Muscle layer of colon (tissue), 2 donors: ENCODE measurements around the gene SLIT3.

ENCODE experiments used
- H3K27ac ChIP-seq: one replicate; pipeline ENCODE4 v1.7.0; 2013; ENCODE audit warnings: low read depth, mild to moderate bottlenecking, low read length, moderate library complexity
- H3K27me3 ChIP-seq, 2 donors: one replicate each; pipeline ENCODE4 v1.7.0; 2013; ENCODE audit warnings: low read length in 2 of 2, mild to moderate bottlenecking in 2 of 2; ENCODE audit not compliant: insufficient read depth in 2 of 2, control insufficient read depth in 1 of 2
- H3K36me3 ChIP-seq: one replicate; pipeline ENCODE4 v1.7.0; 2013; ENCODE audit warnings: mild to moderate bottlenecking, low read length; ENCODE audit not compliant: insufficient read depth
- H3K4me1 ChIP-seq: one replicate; pipeline ENCODE4 v1.7.0; 2013; ENCODE audit warnings: mild to moderate bottlenecking, low read length; ENCODE audit not compliant: insufficient read depth
- H3K4me3 ChIP-seq, 2 donors: one replicate each; pipeline ENCODE4 v1.7.0; 2013; ENCODE audit warnings: low read length in 2 of 2, low read depth in 1 of 2, mild to moderate bottlenecking in 1 of 2, moderate library complexity in 1 of 2
- H3K9ac ChIP-seq: one replicate; pipeline ENCODE4 v1.7.0; 2013; ENCODE audit warnings: low read length
- H3K9me3 ChIP-seq: one replicate; pipeline ENCODE4 v1.7.0; 2013; ENCODE audit warnings: mild to moderate bottlenecking, low read length
- donor health status: abdominal sarcoma.
- donor health status: Adenocarcinoma of cecum.

Gene SLIT3

DNA sequence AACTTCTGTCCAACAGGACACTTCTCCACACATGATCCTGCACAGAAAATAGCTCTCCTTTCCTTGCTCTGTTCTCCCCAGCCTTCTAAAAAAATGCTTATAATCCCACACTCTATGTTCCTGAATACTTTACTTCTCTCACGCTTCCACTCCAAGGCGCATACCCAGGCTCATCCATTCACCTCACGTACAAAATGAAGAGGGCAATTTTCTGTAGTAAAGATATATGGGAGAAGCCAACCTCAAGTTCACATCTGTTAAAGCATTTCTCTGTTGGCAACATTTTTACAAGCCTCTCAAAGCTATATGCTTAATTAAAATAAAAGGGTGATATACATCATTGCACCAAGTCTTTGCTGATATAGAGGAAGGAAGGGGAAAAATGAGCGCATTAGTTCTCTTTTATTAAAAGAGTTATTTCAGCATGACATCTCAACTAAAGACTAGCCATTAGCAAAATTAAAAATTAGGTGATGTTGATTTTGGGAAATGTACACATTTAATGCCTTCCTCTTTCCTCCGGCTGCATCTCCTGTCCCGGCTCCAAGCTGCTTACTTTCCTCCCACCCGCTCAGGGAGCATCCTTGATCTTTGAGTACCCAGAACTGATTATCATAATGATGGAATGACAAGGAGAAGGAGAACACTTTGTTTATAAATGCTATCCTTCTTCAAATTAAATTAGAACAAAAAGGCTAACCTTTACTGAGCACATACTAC, 379.6 kb downstream of the SLIT3 start:
- H3K27ac ChIP-seq: no peak overlapping the region
- H3K36me3 ChIP-seq: no peaks in the 10 kb centered on the region
- no peaks in the 10 kb centered on the region for H3K27me3 ChIP-seq
- no peak overlapping the region for H3K9ac ChIP-seq
- H3K9me3 ChIP-seq: no peaks in the 10 kb centered on the region
- H3K4me3 ChIP-seq: no peak overlapping the region
- H3K4me1 ChIP-seq: no peaks in the 10 kb centered on the region

DNA sequence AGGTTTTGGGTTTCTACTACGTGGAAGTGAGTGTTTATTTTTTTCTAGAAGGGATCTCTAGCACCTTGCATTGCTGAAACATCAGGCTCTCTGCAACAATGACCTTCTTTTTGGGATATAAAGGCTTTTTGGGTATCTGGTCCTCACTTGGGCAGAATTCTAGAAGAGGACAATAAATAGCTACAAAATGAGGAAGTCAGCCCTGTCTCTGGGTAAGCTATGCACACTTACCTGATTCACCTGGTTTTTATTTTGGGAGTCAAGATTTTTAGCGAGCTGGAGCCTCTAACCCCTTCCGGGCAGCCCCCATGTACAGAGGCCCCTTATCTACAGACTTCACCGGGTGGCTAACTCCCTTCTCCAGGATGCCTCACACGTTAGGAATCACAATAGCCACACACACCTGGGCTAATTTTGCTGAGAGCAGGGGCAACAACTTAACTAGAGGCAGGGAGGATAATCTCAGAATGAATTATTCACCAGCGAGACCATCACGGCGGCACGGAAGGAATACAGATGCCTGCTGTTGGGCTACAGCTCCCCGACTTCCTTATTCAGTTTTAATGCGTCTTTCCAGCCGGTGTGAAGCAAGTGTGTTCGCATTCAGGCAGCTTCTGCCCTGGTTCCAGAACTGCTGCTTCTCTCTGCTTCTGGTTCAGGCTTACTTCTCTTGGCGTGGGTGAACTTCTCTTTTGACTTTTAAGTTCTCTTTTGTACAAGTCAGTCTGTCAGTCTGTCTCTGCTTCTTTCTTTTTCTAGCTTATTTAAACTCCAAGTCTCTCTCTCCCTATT, 380.7 kb downstream of the SLIT3 start:
- H3K4me1 ChIP-seq: no peaks in the 10 kb centered on the region
- no peak overlapping the region for H3K27ac ChIP-seq
- H3K4me3 ChIP-seq: no peak overlapping the region

GRCh38 chr5:168917947-168918600, 382.9 kb downstream of the SLIT3 start:
- no peak overlapping the region for H3K4me3 ChIP-seq
- no peaks in the 10 kb centered on the region for H3K9me3 ChIP-seq
- no peak overlapping the region for H3K27ac ChIP-seq
- H3K27me3 ChIP-seq: no peaks in the 10 kb centered on the region
- no peaks in the 10 kb centered on the region for H3K36me3 ChIP-seq
- H3K4me1 ChIP-seq: no peaks in the 10 kb centered on the region
- no peak overlapping the region for H3K9ac ChIP-seq

More for the DNA sequence above, 380.7 kb downstream of the SLIT3 start:
- no peaks in the 10 kb centered on the region for H3K27me3 ChIP-seq
- no peaks in the 10 kb centered on the region for H3K36me3 ChIP-seq
- H3K9ac ChIP-seq: no peak overlapping the region
- H3K9me3 ChIP-seq: no peaks in the 10 kb centered on the region

- Histone ChIP-seq H3K4me1 (no peaks in the 10 kb centered on the region), H3K27me3 (no peaks in the 10 kb centered on the region), H3K27ac (no peak overlapping the region), H3K9ac (no peak overlapping the region), H3K36me3 (no peaks in the 10 kb centered on the region), H3K4me3 (no peak overlapping the region), H3K9me3 (no peaks in the 10 kb centered on the region)
Observed at GRCh38 chr5:168916852-168917251, 384.1 kb downstream of the SLIT3 start.

GRCh38 chr5:168916266-168916665, 384.7 kb downstream of the SLIT3 start:
- H3K4me3 ChIP-seq: no peak overlapping the region

GRCh38 chr5:168914491-168914890, 386.4 kb downstream of the SLIT3 start:
- Histone ChIP-seq H3K27me3 (no peaks in the 10 kb centered on the region), H3K27ac (no peak overlapping the region), H3K4me1 (no peaks in the 10 kb centered on the region), H3K9ac (no peak overlapping the region), H3K4me3 (no peak overlapping the region), H3K9me3 (no peaks in the 10 kb centered on the region), H3K36me3 (no peaks in the 10 kb centered on the region)

More at GRCh38 chr5:168916266-168916665, 384.7 kb downstream of the SLIT3 start:
- Histone ChIP-seq H3K4me1 (no peaks in the 10 kb centered on the region), H3K9me3 (no peaks in the 10 kb centered on the region), H3K36me3 (no peaks in the 10 kb centered on the region), H3K27ac (no peak overlapping the region), H3K9ac (no peak overlapping the region), H3K27me3 (no peaks in the 10 kb centered on the region)

GRCh38 chr5:168910874-168911273, 390.1 kb downstream of the SLIT3 start:
- Histone ChIP-seq H3K9ac (no peak overlapping the region), H3K27ac (no peak overlapping the region), H3K27me3 (no peaks in the 10 kb centered on the region), H3K9me3 (no peaks in the 10 kb centered on the region), H3K4me1 (no peaks in the 10 kb centered on the region), H3K36me3 (no peaks in the 10 kb centered on the region), H3K4me3 (no peak overlapping the region)

DNA sequence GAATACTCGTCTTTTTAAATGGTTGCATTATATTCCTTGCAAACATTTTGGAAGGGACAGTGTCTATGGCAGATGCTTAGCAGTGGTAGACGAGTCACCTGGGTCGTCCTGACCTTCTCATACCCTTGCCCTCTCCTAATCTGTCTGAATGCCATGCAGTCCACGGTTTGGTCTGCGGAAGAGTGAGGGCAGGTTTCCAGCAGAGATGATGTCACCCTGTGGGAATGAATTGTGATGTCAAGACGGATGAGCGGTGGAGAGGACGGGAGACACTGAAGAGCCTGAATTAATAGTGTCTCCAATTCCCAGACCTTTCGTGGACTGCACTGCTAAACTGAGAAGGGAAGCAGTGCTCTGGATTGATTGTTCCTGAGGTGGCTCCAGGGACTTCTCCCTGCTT, 392.7 kb downstream of the SLIT3 start:
- H3K4me3 ChIP-seq: no peak overlapping the region

DNA sequence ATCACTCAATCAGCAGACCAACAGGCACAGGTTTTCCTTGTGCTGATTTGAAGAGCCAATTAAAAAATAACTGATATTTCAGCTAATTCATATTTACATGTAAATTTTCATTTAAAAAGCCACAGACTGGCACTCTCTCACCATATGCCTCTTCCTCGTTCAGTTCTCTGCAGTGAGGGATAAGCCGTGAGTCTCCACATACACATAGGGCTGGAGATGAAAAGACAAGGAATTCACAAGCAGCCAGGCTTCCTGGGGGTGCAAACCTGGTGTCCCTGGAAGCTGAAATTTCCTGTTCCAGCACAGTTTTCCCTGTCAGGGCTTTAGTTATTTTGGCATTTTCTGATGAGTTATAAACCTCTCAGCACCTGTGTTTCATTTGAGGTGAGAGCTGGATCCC, 397.9 kb downstream of the SLIT3 start:
- no peaks in the 10 kb centered on the region for H3K4me1 ChIP-seq
- no peaks in the 10 kb centered on the region for H3K9me3 ChIP-seq
- no peak overlapping the region for H3K9ac ChIP-seq
- H3K27ac ChIP-seq: no peak overlapping the region
- no peaks in the 10 kb centered on the region for H3K36me3 ChIP-seq
- no peak overlapping the region for H3K4me3 ChIP-seq
- H3K27me3 ChIP-seq: no peaks in the 10 kb centered on the region

More for the DNA sequence above, 392.7 kb downstream of the SLIT3 start:
- Histone ChIP-seq H3K27me3 (no peaks in the 10 kb centered on the region), H3K27ac (no peak overlapping the region), H3K36me3 (no peaks in the 10 kb centered on the region), H3K9ac (no peak overlapping the region), H3K9me3 (no peaks in the 10 kb centered on the region), H3K4me1 (no peaks in the 10 kb centered on the region)

DNA sequence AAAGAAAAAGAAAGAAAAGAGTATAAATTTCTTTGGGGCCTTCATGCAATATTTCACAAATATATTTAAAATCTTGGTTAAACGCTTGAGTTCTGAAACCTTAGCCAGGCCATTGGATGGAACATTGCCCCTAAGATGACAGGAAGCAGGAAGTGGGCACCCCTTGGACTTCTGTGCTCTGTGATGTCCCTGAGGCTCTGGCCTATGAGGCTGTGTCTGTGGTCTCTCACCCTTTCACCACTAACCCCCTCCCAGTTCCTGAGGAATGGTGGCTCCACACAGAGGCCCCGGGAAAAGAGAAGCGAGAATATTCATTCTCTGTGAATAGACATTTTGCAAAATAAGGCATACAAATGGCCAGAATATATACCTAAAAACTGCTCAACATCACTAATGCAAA, 401.3 kb downstream of the SLIT3 start:
- Histone ChIP-seq H3K4me3 (no peak overlapping the region), H3K36me3 (no peaks in the 10 kb centered on the region), H3K9ac (no peak overlapping the region), H3K27me3 (no peaks in the 10 kb centered on the region), H3K4me1 (no peaks in the 10 kb centered on the region), H3K9me3 (no peaks in the 10 kb centered on the region), H3K27ac (no peak overlapping the region)

- Histone ChIP-seq H3K9me3 (no peaks in the 10 kb centered on the region), H3K9ac (no peak overlapping the region), H3K36me3 (no peaks in the 10 kb centered on the region), H3K4me1 (no peaks in the 10 kb centered on the region), H3K27me3 (no peaks in the 10 kb centered on the region), H3K27ac (no peak overlapping the region), H3K4me3 (no peak overlapping the region)
Observed at GRCh38 chr5:168899264-168899663, 401.7 kb downstream of the SLIT3 start.
